HEK293 (cell line): ENCODE measurements around the gene NFATC3.

Source experiments
- PRDM1 ChIP-seq: fragments of 450-650 bp; formaldehyde crosslinking; IDR thresholded peaks from 2 replicates; pipeline ENCODE4; 2016; ENCODE audit warnings: missing biosample characterization, missing genetic modification characterization
- REST ChIP-seq: fragments of 450-650 bp; formaldehyde crosslinking; IDR thresholded peaks from 2 replicates; pipeline ENCODE4 v1.5.1; 2016; ENCODE audit warnings: missing biosample characterization, missing genetic modification characterization
- YY1 ChIP-seq: fragments of 450-650 bp; formaldehyde crosslinking; IDR thresholded peaks from 2 replicates; pipeline ENCODE4 v1.5.1; 2018; ENCODE audit warnings: missing biosample characterization, missing genetic modification characterization
- ZNF335 ChIP-seq: fragments of 450-650 bp; formaldehyde crosslinking; conservative IDR thresholded peaks from 2 replicates; pipeline ENCODE4 v1.5.1; 2016; ENCODE audit warnings: missing biosample characterization, missing genetic modification characterization
- ZNF394 ChIP-seq: fragments of 450-650 bp; formaldehyde crosslinking; IDR thresholded peaks from 2 replicates; pipeline ENCODE4 v1.5.1; 2016; ENCODE audit warnings: missing biosample characterization, missing genetic modification characterization, mild to moderate bottlenecking, moderate library complexity, borderline replicate concordance
- TF ChIP-seq, protein P1 (sequence below): fragments of 450-650 bp; formaldehyde crosslinking; IDR thresholded peaks from 2 replicates; pipeline ENCODE4 v1.5.1; 2016; ENCODE audit warnings: missing biosample characterization, missing genetic modification characterization

- no peak for TF ChIP-seq YY1
- TF ChIP-seq, protein P1, sequence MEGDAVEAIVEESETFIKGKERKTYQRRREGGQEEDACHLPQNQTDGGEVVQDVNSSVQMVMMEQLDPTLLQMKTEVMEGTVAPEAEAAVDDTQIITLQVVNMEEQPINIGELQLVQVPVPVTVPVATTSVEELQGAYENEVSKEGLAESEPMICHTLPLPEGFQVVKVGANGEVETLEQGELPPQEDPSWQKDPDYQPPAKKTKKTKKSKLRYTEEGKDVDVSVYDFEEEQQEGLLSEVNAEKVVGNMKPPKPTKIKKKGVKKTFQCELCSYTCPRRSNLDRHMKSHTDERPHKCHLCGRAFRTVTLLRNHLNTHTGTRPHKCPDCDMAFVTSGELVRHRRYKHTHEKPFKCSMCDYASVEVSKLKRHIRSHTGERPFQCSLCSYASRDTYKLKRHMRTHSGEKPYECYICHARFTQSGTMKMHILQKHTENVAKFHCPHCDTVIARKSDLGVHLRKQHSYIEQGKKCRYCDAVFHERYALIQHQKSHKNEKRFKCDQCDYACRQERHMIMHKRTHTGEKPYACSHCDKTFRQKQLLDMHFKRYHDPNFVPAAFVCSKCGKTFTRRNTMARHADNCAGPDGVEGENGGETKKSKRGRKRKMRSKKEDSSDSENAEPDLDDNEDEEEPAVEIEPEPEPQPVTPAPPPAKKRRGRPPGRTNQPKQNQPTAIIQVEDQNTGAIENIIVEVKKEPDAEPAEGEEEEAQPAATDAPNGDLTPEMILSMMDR (tag by site-specific recombination), result no peak
- no peak for TF ChIP-seq REST (tag by site-specific recombination)
- TF ChIP-seq PRDM1 (tag by site-specific recombination), result no peak
- no peak for TF ChIP-seq ZNF335 (tag by site-specific recombination)
- no peak for TF ChIP-seq ZNF394 (tag by site-specific recombination)
These were observed 105.8 kb downstream of the NFATC3 start for GRCh38 chr16:68190736-68191510.
